Measurements from ENCODE around the gene ATP5F1E.
"Not testable (repeated sequence)": the region's sequence is repeated elsewhere in the genome, so short reads cannot be mapped to it uniquely, and the experiment has no call there.

ATP5F1E gene

GRCh38 chr20:59042796-59043631 lies 10.9 kb upstream of the ATP5F1E start:
- peak; percentile 52 for DNase-seq

- DNase-seq: no peak
Measured at GRCh38 chr20:59042151-59042795, 10.1 kb upstream of the ATP5F1E start, which contains the start of gene PRELID3B. TSS of gene PRELID3B (minus strand) at chr20:59042786. CDS start at chr20:59042730, 56 bp downstream.

- DNase-seq: not testable (repeated sequence)
Measured at GRCh38 chr20:59041487-59041886, 9.4 kb upstream of the ATP5F1E start.

- DNase-seq: no peak
Measured at GRCh38 chr20:59040667-59041066, 8.5 kb upstream of the ATP5F1E start.

- no peak for DNase-seq
Measured at GRCh38 chr20:59039233-59039632, 7.1 kb upstream of the ATP5F1E start.

GRCh38 chr20:59037386-59037785 lies 5.3 kb upstream of the ATP5F1E start:
- DNase-seq: no peak

GRCh38 chr20:59035381-59035780 lies 3.2 kb upstream of the ATP5F1E start:
- no peak for DNase-seq

- DNase-seq: no peak
Measured at GRCh38 chr20:59033616-59034165, 1.6 kb upstream of the ATP5F1E start.

- DNase-seq: no peak
Measured at GRCh38 chr20:59033093-59033492, 958 bp upstream of the ATP5F1E start.

GRCh38 chr20:59032713-59033059 lies 551 bp upstream of the ATP5F1E start:
- DNase-seq: peak; percentile 49

- no peak for DNase-seq
Measured at GRCh38 chr20:59031564-59032022, 542 bp downstream of the ATP5F1E start.

- no peak for DNase-seq
Measured at GRCh38 chr20:59030911-59031563, 1.1 kb downstream of the ATP5F1E start.

GRCh38 chr20:59028812-59029211 lies 3.3 kb downstream of the ATP5F1E start:
- no peak for DNase-seq

- no peak for DNase-seq
Measured at GRCh38 chr20:59027741-59028320, 4.3 kb downstream of the ATP5F1E start.

- no peak for DNase-seq
Measured at GRCh38 chr20:59026904-59027740, 5.0 kb downstream of the ATP5F1E start.

GRCh38 chr20:59025511-59025910 lies 6.6 kb downstream of the ATP5F1E start:
- no peak for DNase-seq

GRCh38 chr20:59025086-59025485 lies 7.0 kb downstream of the ATP5F1E start:
- no peak for DNase-seq

- DNase-seq: no peak
Measured at GRCh38 chr20:59024111-59024530, 8.0 kb downstream of the ATP5F1E start.

GRCh38 chr20:59023616-59024015 lies 8.5 kb downstream of the ATP5F1E start:
- no peak for DNase-seq

- DNase-seq: no peak
Measured at GRCh38 chr20:59022754-59023153, 9.4 kb downstream of the ATP5F1E start.

GRCh38 chr20:59020938-59021551 lies 11.1 kb downstream of the ATP5F1E start:
- DNase-seq: no peak

- no peak for DNase-seq
Measured at GRCh38 chr20:59019217-59019616, 12.9 kb downstream of the ATP5F1E start, which contains the start of gene TUBB1. TSS of gene TUBB1 (plus strand) at chr20:59019429. CDS start at chr20:59019523, 94 bp downstream.

Data from NCI-H748 treated with DMSO at 0.1 percent for 48 hours (cell line).